ENCODE data around the gene STEAP1. TPM values are rescaled to one million over a fixed set of nuclear protein-coding genes. Genes with fewer than 3 reads are reported as not detected.
A peak's percentile ranks its signal among the peaks of the same experiment; 100 is the strongest.
"Not testable (repeated sequence)": the region's sequence is repeated elsewhere in the genome, so short reads cannot be mapped to it uniquely, and the experiment has no call there.

STEAP1 gene
- total RNA-seq (ENCODE audit: unreplicated experiment), result 1.0 TPM
- long read RNA-seq, partial matches to known transcripts, result 0 of 2 reads
- long read RNA-seq, other reads (novel, unspliced or antisense), result 0 of 2 reads

DNA sequence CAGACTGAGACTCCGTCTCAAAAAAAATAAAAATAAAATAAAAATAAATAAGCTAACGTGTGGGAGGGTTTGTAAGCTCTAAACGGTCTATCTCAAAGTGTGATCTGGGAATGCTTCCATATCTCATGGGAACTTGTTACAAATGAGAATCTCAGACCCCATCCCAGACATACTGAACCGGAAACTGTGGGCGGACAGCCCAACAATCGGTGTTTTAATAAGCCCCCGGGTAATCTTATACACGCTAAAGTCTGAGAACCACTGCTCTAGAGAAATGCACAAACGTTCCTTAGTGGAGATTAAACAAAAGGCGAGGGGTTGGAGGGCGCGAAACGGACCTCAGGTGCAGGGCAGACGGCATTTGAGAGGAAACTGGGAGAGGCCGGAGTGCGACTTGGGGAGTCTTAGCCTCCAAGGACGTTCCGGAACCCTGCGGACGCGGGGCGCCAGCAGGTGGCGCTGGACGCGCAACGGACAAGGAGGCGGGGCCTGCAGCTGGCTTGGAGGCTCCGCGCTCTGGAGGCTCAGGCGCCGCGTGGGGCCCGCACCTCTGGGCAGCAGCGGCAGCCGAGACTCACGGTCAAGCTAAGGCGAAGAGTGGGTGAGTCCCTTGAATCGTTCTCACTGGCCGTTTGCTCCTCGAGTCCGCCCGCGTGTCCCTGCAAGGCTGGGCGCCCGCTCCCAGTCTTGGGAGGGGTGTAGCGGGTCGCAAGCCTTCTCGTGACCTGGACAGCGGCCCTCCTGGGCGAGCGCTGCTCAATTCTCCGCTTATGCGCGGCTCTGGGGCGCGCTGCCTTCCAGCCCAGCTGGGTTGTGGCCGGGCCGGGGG lies at the start of gene STEAP1:
Gene STEAP1 (plus strand): TSS at position 527 of the 829 bp plus-strand sequence. CDS start 5,320 bp downstream, outside the sequence.
- peak within 1 kb of the TSS; percentile 88 for H3K4me3 Mint-ChIP-seq (ENCODE audit: unreplicated experiment)

DNA sequence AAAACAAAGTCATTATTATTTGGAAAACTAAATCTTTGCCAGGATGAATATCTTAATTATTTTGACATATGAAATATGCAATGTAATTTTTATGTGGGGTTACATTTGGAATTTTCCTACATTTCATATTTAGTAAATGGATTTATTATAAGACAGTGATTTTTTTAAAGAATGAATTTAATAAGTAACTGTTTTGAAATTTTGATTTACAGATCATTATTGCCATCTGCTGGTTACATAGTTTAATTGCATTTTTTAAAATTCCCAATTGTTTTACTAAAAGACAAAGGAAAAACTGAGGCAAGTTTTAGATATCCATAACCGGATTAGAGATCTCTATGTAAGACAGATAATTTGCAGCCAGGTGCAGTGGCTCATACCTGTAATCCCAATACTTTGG lies 39.3 kb upstream of the STEAP1 start:
- not testable (repeated sequence) for H3K36me3 Mint-ChIP-seq (ENCODE audit: low read depth, unreplicated experiment); DNase-seq (ENCODE audit: low spot score); H3K27me3 Mint-ChIP-seq (ENCODE audit: unreplicated experiment); H3K4me3 Mint-ChIP-seq (ENCODE audit: unreplicated experiment); H3K27ac Mint-ChIP-seq (ENCODE audit: unreplicated experiment); H3K4me1 Mint-ChIP-seq (ENCODE audit: unreplicated experiment); H3K9me3 Mint-ChIP-seq (ENCODE audit: unreplicated experiment)
- TF ChIP-seq, protein P1, sequence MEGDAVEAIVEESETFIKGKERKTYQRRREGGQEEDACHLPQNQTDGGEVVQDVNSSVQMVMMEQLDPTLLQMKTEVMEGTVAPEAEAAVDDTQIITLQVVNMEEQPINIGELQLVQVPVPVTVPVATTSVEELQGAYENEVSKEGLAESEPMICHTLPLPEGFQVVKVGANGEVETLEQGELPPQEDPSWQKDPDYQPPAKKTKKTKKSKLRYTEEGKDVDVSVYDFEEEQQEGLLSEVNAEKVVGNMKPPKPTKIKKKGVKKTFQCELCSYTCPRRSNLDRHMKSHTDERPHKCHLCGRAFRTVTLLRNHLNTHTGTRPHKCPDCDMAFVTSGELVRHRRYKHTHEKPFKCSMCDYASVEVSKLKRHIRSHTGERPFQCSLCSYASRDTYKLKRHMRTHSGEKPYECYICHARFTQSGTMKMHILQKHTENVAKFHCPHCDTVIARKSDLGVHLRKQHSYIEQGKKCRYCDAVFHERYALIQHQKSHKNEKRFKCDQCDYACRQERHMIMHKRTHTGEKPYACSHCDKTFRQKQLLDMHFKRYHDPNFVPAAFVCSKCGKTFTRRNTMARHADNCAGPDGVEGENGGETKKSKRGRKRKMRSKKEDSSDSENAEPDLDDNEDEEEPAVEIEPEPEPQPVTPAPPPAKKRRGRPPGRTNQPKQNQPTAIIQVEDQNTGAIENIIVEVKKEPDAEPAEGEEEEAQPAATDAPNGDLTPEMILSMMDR (IDR thresholded peaks at IDR 0.05; ENCODE audit: unreplicated experiment), result peak; percentile 50

More for the DNA sequence above, at the start of gene STEAP1:
- not testable (repeated sequence) for H3K27ac Mint-ChIP-seq (ENCODE audit: unreplicated experiment); H3K4me1 Mint-ChIP-seq (ENCODE audit: unreplicated experiment); H3K9me3 Mint-ChIP-seq (ENCODE audit: unreplicated experiment); H3K27me3 Mint-ChIP-seq (ENCODE audit: unreplicated experiment); H3K36me3 Mint-ChIP-seq (ENCODE audit: low read depth, unreplicated experiment)
- DNase-seq (ENCODE audit: low spot score), result peak; percentile 98
- TF ChIP-seq, protein P1 (IDR thresholded peaks at IDR 0.05; ENCODE audit: unreplicated experiment), result peak; percentile 90

DNA sequence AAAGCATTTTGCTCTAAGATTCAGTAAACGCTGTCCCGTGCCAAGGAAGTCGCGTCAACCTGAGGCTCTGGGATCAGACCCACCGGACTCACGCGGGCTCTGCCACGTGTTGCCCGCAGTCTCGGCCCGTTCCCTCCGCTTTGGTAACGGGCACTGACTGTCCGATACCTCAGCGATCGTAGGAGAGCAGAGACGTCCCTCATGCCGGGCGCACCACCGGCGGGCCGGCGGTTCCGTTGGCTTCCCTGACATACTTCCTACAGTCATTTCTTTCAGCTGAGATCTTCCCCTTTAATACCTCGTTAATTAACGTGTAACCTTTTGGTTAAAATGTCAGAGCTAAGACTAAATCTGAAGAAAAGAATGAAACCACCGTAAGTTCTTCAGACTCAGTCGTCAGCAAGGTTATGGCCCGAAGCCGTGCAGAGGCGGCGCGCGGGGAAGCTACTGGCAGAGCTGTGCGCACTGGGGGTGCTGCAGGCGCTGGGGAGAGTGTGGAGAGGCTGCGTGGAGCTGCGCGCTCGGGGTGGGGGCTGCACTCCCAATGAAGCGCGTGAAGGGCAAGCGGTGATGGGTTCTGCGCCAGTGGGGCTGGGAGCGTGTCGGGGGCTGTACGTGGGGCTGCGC lies 35.6 kb upstream of the STEAP1 start:
- H3K36me3 Mint-ChIP-seq (ENCODE audit: low read depth, unreplicated experiment); H3K9me3 Mint-ChIP-seq (ENCODE audit: unreplicated experiment); H3K27me3 Mint-ChIP-seq (ENCODE audit: unreplicated experiment); H3K4me1 Mint-ChIP-seq (ENCODE audit: unreplicated experiment); H3K27ac Mint-ChIP-seq (ENCODE audit: unreplicated experiment): not testable (repeated sequence)
- H3K4me3 Mint-ChIP-seq (ENCODE audit: unreplicated experiment), result peak overlapping the region; percentile 91
- peak; percentile 28 for DNase-seq (ENCODE audit: low spot score)

DNA sequence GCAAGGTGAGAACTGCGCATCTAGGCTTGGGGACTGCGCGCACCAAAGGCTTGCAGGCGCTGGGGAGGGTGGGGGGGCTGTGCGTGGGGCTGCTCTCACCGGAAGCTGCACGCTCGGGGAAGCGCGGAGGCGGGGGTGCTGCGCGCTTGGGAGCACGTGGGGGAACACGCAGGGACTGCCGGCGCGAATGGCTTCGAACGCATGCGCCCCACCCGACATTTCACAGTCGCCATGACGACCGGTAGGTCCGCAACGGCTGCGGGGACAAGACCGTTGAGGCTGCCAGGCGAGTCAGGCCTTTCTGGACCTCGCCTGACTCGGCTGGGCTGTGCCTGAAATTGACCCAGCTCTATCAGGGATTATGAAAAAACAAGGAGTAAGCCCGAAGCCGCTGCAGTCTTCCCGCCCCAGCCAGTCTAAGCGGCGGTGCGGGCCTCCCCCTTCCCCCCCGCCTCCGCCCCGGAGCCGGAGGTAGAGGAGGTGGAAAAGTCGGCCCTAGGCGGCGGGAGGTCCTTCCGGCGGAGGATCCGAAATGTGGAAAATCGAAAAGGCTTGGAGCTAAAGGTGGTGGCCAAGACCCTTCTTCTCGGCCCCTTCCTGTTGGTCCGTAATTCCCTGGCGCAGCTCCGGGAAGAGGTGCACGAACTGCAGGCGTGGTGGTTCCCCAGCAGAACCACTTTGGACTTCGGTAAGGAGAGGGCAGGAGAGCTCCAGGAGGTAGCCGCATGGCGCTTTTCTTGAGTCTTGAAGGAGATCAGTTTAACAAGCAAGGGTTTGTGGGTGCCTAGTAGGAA lies 34.9 kb upstream of the STEAP1 start:
- Mint-ChIP-seq H3K27ac (ENCODE audit: unreplicated experiment) (no peak overlapping the region), H3K9me3 (ENCODE audit: unreplicated experiment) (no peaks in the 10 kb centered on the region), H3K27me3 (ENCODE audit: unreplicated experiment) (peaks cover 3% of the 10 kb centered on the region), H3K4me1 (ENCODE audit: unreplicated experiment) (peaks cover 3% of the 10 kb centered on the region), H3K4me3 (ENCODE audit: unreplicated experiment) (peak overlapping the region; percentile 91), H3K36me3 (ENCODE audit: low read depth, unreplicated experiment) (no peaks in the 10 kb centered on the region)
- TF ChIP-seq, protein P1 (IDR thresholded peaks at IDR 0.05; ENCODE audit: unreplicated experiment), result no peak
- DNase-seq (ENCODE audit: low spot score), result peak; percentile 23

DNA sequence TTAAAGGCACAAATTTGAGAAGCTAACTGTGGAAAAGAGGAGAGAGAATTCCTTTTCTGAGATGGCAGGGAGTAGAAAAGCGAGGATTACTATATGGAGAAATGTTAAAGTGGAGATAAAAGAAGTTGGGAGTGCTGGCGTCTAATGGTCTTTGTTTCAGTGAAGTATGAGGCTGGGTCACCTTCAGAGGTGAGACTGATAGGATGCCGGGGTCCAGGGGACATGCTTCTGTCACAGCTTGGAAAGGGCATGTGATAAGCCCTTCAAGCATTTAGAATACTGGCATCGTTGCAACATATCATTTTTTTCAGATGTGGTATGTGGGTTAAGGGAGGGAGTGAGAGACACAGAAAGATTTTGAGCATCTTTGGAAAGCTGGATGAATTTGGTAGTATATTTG lies 34.1 kb upstream of the STEAP1 start:
- DNase-seq (ENCODE audit: low spot score); H3K27ac Mint-ChIP-seq (ENCODE audit: unreplicated experiment); H3K4me3 Mint-ChIP-seq (ENCODE audit: unreplicated experiment); H3K4me1 Mint-ChIP-seq (ENCODE audit: unreplicated experiment); H3K27me3 Mint-ChIP-seq (ENCODE audit: unreplicated experiment); H3K9me3 Mint-ChIP-seq (ENCODE audit: unreplicated experiment); H3K36me3 Mint-ChIP-seq (ENCODE audit: low read depth, unreplicated experiment): not testable (repeated sequence)

DNA sequence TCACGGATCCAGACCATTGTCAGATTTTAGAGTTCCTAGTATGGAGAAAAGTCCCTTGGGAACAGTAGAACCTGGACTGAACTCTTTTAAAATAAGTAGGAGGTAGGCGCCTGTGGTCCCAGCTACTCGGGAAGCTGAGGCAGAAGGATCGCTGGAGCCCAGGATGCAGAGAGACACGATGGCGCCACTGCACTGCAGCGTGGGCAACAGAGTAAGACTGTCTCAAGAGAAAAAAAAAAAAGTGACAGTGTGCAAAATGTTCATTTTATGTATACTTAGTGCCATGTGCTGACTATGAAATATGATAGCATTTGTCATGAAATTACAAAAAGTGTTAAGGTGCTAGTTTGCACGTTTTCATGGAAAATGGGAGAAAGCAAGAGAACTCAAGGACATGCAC lies 22.5 kb upstream of the STEAP1 start:
- not testable (repeated sequence) for H3K4me1 Mint-ChIP-seq (ENCODE audit: unreplicated experiment); H3K36me3 Mint-ChIP-seq (ENCODE audit: low read depth, unreplicated experiment); DNase-seq (ENCODE audit: low spot score); H3K4me3 Mint-ChIP-seq (ENCODE audit: unreplicated experiment); H3K27ac Mint-ChIP-seq (ENCODE audit: unreplicated experiment); H3K27me3 Mint-ChIP-seq (ENCODE audit: unreplicated experiment); H3K9me3 Mint-ChIP-seq (ENCODE audit: unreplicated experiment)

DNA sequence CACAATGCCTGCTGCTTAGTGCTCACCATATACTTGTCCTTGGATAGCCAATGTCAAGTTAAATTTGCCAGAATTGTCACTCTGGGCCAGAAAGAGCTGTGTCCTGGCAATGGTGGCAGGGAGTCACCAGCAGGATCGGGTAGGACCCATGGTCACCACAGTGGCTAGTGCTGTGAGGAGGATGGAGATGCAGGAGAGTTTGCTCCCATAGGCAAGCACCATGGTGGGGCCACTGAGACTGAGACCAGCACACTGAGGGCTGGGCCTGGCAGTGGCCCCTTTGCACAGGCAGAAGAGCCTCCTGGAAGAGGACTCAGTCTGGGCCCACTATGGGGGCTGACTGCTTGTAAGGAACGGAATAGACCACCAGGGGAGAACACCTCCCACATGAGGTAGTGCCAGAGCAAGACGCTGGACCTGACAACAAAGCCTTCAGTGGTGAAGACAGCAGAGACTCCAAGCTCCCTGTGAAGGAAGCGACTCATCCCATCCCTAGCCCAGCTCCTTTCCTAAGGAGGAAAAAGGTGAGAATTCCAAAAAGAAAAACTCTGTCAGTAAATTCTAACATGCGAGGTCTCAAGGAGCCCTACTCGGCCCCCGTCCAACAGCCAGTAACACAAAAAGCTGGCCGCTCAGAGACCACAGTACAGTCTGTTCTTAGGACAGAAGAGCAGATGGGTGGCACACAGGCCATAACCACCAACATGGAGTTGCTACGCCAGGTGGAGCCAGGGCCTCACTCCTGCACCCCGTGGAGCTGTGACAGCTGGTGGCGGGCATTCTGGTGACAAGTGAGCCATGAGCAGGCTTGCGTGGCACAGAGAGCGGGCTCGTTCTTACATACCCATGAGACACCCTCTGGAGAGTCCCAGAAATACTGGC lies 6.9 kb upstream of the STEAP1 start:
- not testable (repeated sequence) for H3K4me1 Mint-ChIP-seq (ENCODE audit: unreplicated experiment); H3K27me3 Mint-ChIP-seq (ENCODE audit: unreplicated experiment); H3K27ac Mint-ChIP-seq (ENCODE audit: unreplicated experiment); DNase-seq (ENCODE audit: low spot score); H3K9me3 Mint-ChIP-seq (ENCODE audit: unreplicated experiment); H3K36me3 Mint-ChIP-seq (ENCODE audit: low read depth, unreplicated experiment); H3K4me3 Mint-ChIP-seq (ENCODE audit: unreplicated experiment)
